Suprapubic skin (tissue), 4 donors: ENCODE measurements around the gene SMIM32.

ENCODE experiments used
- POLR2A ChIP-seq, 2 donors: fragments of 450-650 bp; IDR thresholded peaks; one replicate each; pipeline ENCODE4 v1.6.1; 2017; ENCODE audit warnings: antibody characterized with exemption in 2 of 2, mild to moderate bottlenecking in 2 of 2, moderate library complexity in 2 of 2
- POLR2AphosphoS5 ChIP-seq, 3 donors: sonication (generic); formaldehyde crosslinking; IDR thresholded peaks; one replicate each; pipeline ENCODE4 v1.6.1; 2017; ENCODE audit warnings: antibody characterized with exemption in 3 of 3
- TF ChIP-seq, protein P1 (sequence below), 2 donors: fragments of 200-600 bp in 1 of 2; fragments of 450-650 bp in 1 of 2; sonication (generic) in 1 of 2; IDR thresholded peaks; one replicate each; pipeline ENCODE4 v1.5.1; 2016 to 2019; ENCODE audit warnings: antibody characterized with exemption in 2 of 2, mild to moderate bottlenecking in 1 of 2, moderate library complexity in 1 of 2

DNA sequence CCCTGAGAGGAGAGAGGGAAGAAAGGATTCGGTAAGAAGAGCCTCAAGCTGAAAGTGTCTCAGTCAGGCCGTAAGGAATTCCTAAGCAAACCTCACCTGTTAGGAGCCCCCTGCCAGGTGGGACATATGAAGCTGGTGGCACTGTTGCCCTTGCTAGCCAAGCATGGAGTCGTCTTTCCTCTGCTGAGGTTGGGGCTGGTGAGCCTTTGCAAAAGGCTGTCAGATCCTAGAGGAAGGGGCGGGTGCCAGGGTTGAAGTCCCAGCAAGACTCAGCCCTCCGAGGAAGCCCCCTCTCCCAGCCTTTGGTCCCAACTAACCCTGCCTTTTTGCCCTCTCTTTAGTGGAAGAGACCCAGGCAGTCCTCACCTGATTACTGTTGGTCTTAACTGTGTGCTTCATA is 5.5 kb upstream of the SMIM32 start:
- TF ChIP-seq, protein P1, sequence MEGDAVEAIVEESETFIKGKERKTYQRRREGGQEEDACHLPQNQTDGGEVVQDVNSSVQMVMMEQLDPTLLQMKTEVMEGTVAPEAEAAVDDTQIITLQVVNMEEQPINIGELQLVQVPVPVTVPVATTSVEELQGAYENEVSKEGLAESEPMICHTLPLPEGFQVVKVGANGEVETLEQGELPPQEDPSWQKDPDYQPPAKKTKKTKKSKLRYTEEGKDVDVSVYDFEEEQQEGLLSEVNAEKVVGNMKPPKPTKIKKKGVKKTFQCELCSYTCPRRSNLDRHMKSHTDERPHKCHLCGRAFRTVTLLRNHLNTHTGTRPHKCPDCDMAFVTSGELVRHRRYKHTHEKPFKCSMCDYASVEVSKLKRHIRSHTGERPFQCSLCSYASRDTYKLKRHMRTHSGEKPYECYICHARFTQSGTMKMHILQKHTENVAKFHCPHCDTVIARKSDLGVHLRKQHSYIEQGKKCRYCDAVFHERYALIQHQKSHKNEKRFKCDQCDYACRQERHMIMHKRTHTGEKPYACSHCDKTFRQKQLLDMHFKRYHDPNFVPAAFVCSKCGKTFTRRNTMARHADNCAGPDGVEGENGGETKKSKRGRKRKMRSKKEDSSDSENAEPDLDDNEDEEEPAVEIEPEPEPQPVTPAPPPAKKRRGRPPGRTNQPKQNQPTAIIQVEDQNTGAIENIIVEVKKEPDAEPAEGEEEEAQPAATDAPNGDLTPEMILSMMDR (IDR thresholded peaks at IDR 0.05) = no peak
- no peak for TF ChIP-seq POLR2AphosphoS5 (IDR thresholded peaks at IDR 0.05)
- TF ChIP-seq POLR2A (IDR thresholded peaks at IDR 0.05) = no peak
